Measurements from ENCODE around the gene F12. TPM values are rescaled to one million over a fixed set of nuclear protein-coding genes. Genes with fewer than 3 reads are reported as not detected.
A peak's percentile ranks its signal among the peaks of the same experiment; 100 is the strongest.

Gene F12
- total and polyA plus RNA-seq, 2 of the 8 experiments (the other 6 are each of a cell fraction or from before 2014, with no cell fraction given): 6.5 to 7.8 TPM

DNA sequence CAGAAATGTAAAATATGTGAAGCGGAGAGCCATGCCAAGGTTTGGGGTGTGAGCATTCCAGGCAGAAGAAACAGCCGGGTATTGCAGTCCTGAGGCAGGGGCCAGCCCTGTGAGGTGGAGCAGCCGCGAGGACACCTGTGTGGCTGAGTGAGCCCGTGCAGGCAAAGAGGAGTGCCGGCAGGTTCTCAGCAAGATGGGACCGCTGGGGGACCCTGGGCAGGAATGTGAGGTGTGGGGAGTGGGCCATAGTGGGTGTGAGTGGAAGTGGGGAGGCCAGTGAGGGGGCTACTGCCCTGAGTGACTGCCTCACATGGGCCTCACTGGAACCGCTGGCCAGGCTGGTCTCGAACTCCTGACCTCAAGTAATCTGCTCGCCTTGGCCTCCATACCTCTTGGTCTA, 29.1 kb upstream of the F12 start:
- no peak overlapping the region for H3K27ac ChIP-seq (ENCODE audit: low read depth, low read length)
- H3K9me3 ChIP-seq (ENCODE audit: insufficient read depth in 2 of 2, low read depth in 1 of 2, low read length in 1 of 2): no peaks in the 10 kb centered on the region
- H3K9ac ChIP-seq (replicated peaks in 1 of 4; ENCODE audit: extremely low read depth in 1 of 4, low read depth in 3 of 4, low read length in 3 of 4): no peak overlapping the region
- H2BK120ac ChIP-seq (replicated peaks; ENCODE audit: low read depth, low read length): no peak overlapping the region
- no peak overlapping the region for H2BK12ac ChIP-seq (ENCODE audit: low read depth, low read length)
- no peaks in the 10 kb centered on the region for H3K23me2 ChIP-seq (ENCODE audit: low read depth, low read length)
- peaks cover 0 to 8% of the 10 kb centered on the region in 2 experiments for H4K20me1 ChIP-seq (replicated peaks in 1 of 2; ENCODE audit: control insufficient read depth in 1 of 2, insufficient read depth in 2 of 2, low read length in 2 of 2)
- H2BK20ac ChIP-seq (ENCODE audit: low read length): no peak overlapping the region
- no peak overlapping the region for H3K14ac ChIP-seq (ENCODE audit: insufficient read length)
- DNase-seq (ENCODE audit: low read depth in 1 of 2, low spot score in 2 of 2) (no peak), FAIRE-seq (no peak)
- ChIA-PET POLR2A (ENCODE audit: partially characterized antibody) (interaction anchor here (1.7 to 67.5 kb wide), 5 partner anchors 15 to 48 kb away, joined by 4 to 3349 read pairs (median 143); partner anchors contain the start of genes DBN1, DOK3, GRK6 and PDLIM7), CTCF (ENCODE audit: partially characterized antibody) (interaction anchor here (0.8 to 23.6 kb wide), 6 partner anchors 15 to 120 kb away, joined by 3 to 430 read pairs (median 189); partner anchors contain the start of genes F12, PFN3 and SLC34A1)
- H3K23ac ChIP-seq (ENCODE audit: insufficient read length): no peak overlapping the region
- H3K79me1 ChIP-seq (ENCODE audit: low read depth, low read length): no peaks in the 10 kb centered on the region
- H3K18ac ChIP-seq (ENCODE audit: extremely low read depth, low read length): no peak overlapping the region
- H2AK5ac ChIP-seq (ENCODE audit: low read depth, low read length): no peak overlapping the region
- no peak for TF ChIP-seq SIN3A (conservative IDR thresholded peaks at IDR 0.05 in 1 of 2, IDR thresholded peaks at IDR 0.05 in 1 of 2; ENCODE audit: low read depth in 1 of 2, low read length in 2 of 2)
- TF ChIP-seq POLR2AphosphoS5 (IDR thresholded peaks at IDR 0.05; ENCODE audit: low read depth, low read length): 0 out of 2 replicates have a peak, but pooled peaks have one; percentile 47
- no peak overlapping the region for H3K56ac ChIP-seq (replicated peaks; ENCODE audit: insufficient read length, low read depth, low read length)
- H3K4me3 ChIP-seq (ENCODE audit: extremely low read depth in 1 of 4, insufficient read depth in 2 of 4, low read depth in 3 of 4, low read length in 4 of 4): no peak overlapping the region
- no peak overlapping the region for H2BK5ac ChIP-seq (ENCODE audit: low read depth, low read length)
- no peaks in the 10 kb centered on the region for H3K27me3 ChIP-seq (replicated peaks in 1 of 4; ENCODE audit: control insufficient read depth in 3 of 4, extremely low read depth in 1 of 4, insufficient read depth in 3 of 4, low read length in 3 of 4)
- no peak overlapping the region for H4K91ac ChIP-seq (replicated peaks; ENCODE audit: insufficient read length, low read length)
- H3K79me2 ChIP-seq (ENCODE audit: control insufficient read depth in 1 of 2, insufficient read depth in 2 of 2, low read length in 2 of 2): no peaks in the 10 kb centered on the region
- H3K4me2 ChIP-seq (ENCODE audit: insufficient read depth in 1 of 2, low read depth in 2 of 2, low read length in 2 of 2): no peak overlapping the region
- H2AFZ ChIP-seq (ENCODE audit: low read length): no peak overlapping the region
- 92% methylated on average over 10 of the region's 10 CpGs; no CpG with 5 or more reads in 1 of the 2 experiments for WGBS, 2 experiments (ENCODE audit: extremely low coverage in 1 of 2, insufficient coverage in 1 of 2, insufficient read length in 1 of 2, insufficient replicate concordance in 2 of 2, low coverage in 1 of 2, low lambda C conversion rate in 2 of 2, missing lambda C conversion rate in 1 of 2)
- H3K4me1 ChIP-seq (replicated peaks in 1 of 4; ENCODE audit: control insufficient read depth in 3 of 4, insufficient read depth in 4 of 4, low read length in 3 of 4): peaks cover 0 to 5% (median 2%) of the 10 kb centered on the region in 4 experiments; a peak in 3 of 7 replicates
- no peak overlapping the region for H4K5ac ChIP-seq (ENCODE audit: insufficient read length, low read depth, low read length)
- H3K36me3 ChIP-seq (ENCODE audit: control insufficient read depth in 2 of 4, insufficient read depth in 4 of 4, low read length in 3 of 4): peaks cover 6 to 29% (median 18%) of the 10 kb centered on the region in 4 experiments; a peak in 6 of 8 replicates
- no peak overlapping the region for H2BK15ac ChIP-seq (ENCODE audit: low read length)
- H4K8ac ChIP-seq (ENCODE audit: extremely low read depth, insufficient read depth, low read length): no peak overlapping the region
- H3K4ac ChIP-seq (replicated peaks; ENCODE audit: insufficient read length, low read depth, low read length): no peak overlapping the region
